ENCODE data around the gene CXCR5.

DNA sequence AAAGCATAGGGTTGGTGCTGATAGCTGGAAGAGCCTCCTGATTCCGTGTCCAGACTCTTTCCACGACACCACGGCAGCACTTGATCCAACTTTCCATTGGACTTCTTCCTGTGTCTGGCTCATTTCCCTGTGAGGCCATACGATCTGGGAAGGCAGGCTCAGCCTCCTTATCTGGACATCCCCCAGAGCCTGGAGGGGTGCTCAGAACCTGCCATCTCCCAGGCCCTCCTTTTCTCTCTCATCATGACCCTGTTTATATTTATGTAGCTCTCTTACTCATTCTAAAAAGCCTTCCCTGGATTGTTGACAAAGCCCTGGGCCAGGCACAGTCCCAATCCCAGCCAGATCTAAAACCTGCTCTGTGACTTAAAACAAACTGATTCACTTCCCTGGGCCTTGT, 49.8 kb downstream of the CXCR5 start:
- no peak for TF ChIP-seq POLR2A (IDR thresholded peaks at IDR 0.05)
- TF ChIP-seq, protein P1, sequence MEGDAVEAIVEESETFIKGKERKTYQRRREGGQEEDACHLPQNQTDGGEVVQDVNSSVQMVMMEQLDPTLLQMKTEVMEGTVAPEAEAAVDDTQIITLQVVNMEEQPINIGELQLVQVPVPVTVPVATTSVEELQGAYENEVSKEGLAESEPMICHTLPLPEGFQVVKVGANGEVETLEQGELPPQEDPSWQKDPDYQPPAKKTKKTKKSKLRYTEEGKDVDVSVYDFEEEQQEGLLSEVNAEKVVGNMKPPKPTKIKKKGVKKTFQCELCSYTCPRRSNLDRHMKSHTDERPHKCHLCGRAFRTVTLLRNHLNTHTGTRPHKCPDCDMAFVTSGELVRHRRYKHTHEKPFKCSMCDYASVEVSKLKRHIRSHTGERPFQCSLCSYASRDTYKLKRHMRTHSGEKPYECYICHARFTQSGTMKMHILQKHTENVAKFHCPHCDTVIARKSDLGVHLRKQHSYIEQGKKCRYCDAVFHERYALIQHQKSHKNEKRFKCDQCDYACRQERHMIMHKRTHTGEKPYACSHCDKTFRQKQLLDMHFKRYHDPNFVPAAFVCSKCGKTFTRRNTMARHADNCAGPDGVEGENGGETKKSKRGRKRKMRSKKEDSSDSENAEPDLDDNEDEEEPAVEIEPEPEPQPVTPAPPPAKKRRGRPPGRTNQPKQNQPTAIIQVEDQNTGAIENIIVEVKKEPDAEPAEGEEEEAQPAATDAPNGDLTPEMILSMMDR (IDR thresholded peaks at IDR 0.05), result no peak

Measured in Peyer's patch (tissue), 4 donors.